NCI-H82 treated with DMSO at 0.1 percent for 48 hours (cell line): ENCODE measurements around the gene IGDCC3.
"Not testable (repeated sequence)": the region's sequence is repeated elsewhere in the genome, so short reads cannot be mapped to it uniquely, and the experiment has no call there.

ENCODE experiments used
- DNase-seq: peaks from one replicate; lab custom pipeline; 2025; ENCODE audit not compliant: unreplicated experiment; lab: John Stamatoyannopoulos, UW

Gene IGDCC3

GRCh38 chr15:65406424-65407000 is 28.7 kb upstream of the IGDCC3 start:
- no peak for DNase-seq

GRCh38 chr15:65405791-65406423 is 28.1 kb upstream of the IGDCC3 start:
- DNase-seq: peak; percentile 84

GRCh38 chr15:65404186-65404872 is 26.5 kb upstream of the IGDCC3 start:
- no peak for DNase-seq

- no peak for DNase-seq
These were observed 25.2 kb upstream of the IGDCC3 start for GRCh38 chr15:65402961-65403360.

GRCh38 chr15:65401611-65402240 is 23.9 kb upstream of the IGDCC3 start:
- DNase-seq: no peak

GRCh38 chr15:65400760-65401610 is 23.2 kb upstream of the IGDCC3 start:
- peak; percentile 80 for DNase-seq

- DNase-seq: no peak
These were observed 22.2 kb upstream of the IGDCC3 start for GRCh38 chr15:65399997-65400396.

- no peak for DNase-seq
These were observed 21.4 kb upstream of the IGDCC3 start for GRCh38 chr15:65399001-65399706.

- DNase-seq: not testable (repeated sequence)
These were observed 20.7 kb upstream of the IGDCC3 start for GRCh38 chr15:65398486-65398885.

- DNase-seq: no peak
These were observed 19.1 kb upstream of the IGDCC3 start for GRCh38 chr15:65396965-65397317.

GRCh38 chr15:65396283-65396964 is 18.6 kb upstream of the IGDCC3 start:
- no peak for DNase-seq

- DNase-seq: no peak
These were observed 17.9 kb upstream of the IGDCC3 start for GRCh38 chr15:65395567-65396202.

- no peak for DNase-seq
These were observed 17.1 kb upstream of the IGDCC3 start for GRCh38 chr15:65394936-65395335.

- no peak for DNase-seq
These were observed 16.5 kb upstream of the IGDCC3 start for GRCh38 chr15:65394280-65394789.

- DNase-seq: no peak
These were observed 15.8 kb upstream of the IGDCC3 start for GRCh38 chr15:65393557-65393956.

- no peak for DNase-seq
These were observed 15.3 kb upstream of the IGDCC3 start for GRCh38 chr15:65393091-65393490.

- no peak for DNase-seq
These were observed 14.6 kb upstream of the IGDCC3 start for GRCh38 chr15:65392368-65392767.

GRCh38 chr15:65391732-65392131 is 13.9 kb upstream of the IGDCC3 start:
- no peak for DNase-seq

GRCh38 chr15:65390447-65390846 is 12.6 kb upstream of the IGDCC3 start:
- no peak for DNase-seq
